ENCODE data around the gene IP6K3. TPM values are rescaled to one million over a fixed set of nuclear protein-coding genes. Genes with fewer than 3 reads are reported as not detected.

Gene IP6K3
- total and polyA plus RNA-seq, 2 experiments from 2014 or later, result 0.14 to 0.16 TPM

DNA sequence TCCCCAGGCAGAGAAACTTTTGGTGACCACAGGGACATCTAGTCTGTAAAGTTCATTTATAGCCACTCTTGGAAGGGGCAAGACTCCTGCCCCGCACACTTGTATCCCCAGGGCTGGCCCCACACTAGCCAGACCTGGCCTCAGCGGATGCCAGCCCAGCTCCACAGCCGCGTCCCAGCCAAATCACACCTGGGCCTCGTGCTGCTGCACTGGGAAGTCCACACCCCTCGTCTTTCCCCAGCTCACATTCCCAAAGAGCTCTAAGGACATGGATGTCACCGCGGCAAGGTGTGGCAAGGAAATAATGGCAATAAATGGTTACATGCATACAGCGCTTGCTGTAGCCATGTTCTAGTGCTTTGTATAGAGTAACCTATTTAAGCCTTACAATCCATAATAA, 8.6 kb downstream of the IP6K3 start (continued):
- TF ChIP-seq, protein P1, sequence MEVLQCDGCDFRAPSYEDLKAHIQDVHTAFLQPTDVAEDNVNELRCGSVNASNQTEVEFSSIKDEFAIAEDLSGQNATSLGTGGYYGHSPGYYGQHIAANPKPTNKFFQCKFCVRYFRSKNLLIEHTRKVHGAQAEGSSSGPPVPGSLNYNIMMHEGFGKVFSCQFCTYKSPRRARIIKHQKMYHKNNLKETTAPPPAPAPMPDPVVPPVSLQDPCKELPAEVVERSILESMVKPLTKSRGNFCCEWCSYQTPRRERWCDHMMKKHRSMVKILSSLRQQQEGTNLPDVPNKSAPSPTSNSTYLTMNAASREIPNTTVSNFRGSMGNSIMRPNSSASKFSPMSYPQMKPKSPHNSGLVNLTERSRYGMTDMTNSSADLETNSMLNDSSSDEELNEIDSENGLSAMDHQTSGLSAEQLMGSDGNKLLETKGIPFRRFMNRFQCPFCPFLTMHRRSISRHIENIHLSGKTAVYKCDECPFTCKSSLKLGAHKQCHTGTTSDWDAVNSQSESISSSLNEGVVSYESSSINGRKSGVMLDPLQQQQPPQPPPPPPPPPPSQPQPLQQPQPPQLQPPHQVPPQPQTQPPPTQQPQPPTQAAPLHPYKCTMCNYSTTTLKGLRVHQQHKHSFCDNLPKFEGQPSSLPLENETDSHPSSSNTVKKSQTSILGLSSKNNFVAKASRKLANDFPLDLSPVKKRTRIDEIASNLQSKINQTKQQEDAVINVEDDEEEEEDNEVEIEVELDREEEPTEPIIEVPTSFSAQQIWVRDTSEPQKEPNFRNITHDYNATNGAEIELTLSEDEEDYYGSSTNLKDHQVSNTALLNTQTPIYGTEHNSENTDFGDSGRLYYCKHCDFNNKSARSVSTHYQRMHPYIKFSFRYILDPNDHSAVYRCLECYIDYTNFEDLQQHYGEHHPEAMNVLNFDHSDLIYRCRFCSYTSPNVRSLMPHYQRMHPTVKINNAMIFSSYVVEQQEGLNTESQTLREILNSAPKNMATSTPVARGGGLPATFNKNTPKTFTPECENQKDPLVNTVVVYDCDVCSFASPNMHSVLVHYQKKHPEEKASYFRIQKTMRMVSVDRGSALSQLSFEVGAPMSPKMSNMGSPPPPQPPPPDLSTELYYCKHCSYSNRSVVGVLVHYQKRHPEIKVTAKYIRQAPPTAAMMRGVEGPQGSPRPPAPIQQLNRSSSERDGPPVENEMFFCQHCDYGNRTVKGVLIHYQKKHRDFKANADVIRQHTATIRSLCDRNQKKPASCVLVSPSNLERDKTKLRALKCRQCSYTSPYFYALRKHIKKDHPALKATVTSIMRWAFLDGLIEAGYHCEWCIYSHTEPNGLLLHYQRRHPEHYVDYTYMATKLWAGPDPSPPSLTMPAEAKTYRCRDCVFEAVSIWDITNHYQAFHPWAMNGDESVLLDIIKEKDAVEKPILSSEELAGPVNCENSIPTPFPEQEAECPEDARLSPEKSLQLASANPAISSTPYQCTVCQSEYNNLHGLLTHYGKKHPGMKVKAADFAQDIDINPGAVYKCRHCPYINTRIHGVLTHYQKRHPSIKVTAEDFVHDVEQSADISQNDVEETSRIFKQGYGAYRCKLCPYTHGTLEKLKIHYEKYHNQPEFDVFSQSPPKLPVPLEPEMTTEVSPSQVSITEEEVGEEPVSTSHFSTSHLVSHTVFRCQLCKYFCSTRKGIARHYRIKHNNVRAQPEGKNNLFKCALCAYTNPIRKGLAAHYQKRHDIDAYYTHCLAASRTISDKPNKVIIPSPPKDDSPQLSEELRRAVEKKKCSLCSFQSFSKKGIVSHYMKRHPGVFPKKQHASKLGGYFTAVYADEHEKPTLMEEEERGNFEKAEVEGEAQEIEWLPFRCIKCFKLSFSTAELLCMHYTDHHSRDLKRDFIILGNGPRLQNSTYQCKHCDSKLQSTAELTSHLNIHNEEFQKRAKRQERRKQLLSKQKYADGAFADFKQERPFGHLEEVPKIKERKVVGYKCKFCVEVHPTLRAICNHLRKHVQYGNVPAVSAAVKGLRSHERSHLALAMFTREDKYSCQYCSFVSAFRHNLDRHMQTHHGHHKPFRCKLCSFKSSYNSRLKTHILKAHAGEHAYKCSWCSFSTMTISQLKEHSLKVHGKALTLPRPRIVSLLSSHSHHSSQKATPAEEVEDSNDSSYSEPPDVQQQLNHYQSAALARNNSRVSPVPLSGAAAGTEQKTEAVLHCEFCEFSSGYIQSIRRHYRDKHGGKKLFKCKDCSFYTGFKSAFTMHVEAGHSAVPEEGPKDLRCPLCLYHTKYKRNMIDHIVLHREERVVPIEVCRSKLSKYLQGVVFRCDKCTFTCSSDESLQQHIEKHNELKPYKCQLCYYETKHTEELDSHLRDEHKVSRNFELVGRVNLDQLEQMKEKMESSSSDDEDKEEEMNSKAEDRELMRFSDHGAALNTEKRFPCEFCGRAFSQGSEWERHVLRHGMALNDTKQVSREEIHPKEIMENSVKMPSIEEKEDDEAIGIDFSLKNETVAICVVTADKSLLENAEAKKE (CRISPR knock-in tag; IDR thresholded peaks at IDR 0.05), result no peak
- TF ChIP-seq NANOG (IDR thresholded peaks at IDR 0.05; ENCODE audit: borderline replicate concordance) (no peak), STAT1 (IDR thresholded peaks at IDR 0.05; ENCODE audit: unreplicated experiment) (no peak), JUNB (IDR thresholded peaks at IDR 0.05; ENCODE audit: unreplicated experiment) (no peak)

DNA sequence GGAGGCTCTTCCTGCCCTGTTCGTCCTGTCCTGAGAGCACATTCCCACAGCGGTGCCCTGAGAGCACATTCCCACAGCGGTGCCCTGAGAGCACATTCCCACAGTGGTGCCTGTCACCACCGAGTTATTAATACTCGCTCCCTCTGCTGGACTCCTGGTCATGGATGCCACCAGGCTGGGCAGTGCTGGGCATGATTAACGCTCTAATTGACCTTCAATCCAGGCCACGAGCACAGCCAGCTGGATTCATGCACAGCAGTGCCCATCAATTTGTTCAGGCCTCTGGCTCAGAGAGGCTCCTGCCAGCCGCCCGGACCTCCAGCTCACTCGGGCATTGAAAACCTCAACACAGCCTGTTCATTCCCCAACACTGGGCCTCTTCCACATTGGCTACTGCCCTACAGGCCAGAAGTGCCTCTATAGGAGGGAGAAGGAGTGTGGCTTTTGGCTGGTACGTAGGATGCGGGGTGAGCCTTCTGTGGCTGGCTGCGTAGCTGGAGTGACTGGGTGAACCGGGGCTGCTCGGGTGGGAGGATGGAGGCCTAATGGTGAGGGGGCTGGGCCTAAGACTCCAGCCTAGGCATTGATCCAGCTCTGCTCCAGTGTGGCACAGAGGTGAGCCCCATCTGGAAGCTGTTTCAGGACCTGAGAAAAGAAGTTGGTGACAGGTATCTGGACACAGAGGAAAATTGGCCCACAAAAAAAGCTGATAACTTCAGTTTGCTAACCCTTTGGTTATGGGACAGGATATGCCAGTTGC, 9.3 kb downstream of the IP6K3 start:
- Mint-ChIP-seq H3K4me1 (no peaks in the 10 kb centered on the region), H3K4me3 (no peak overlapping the region), H3K36me3 (ENCODE audit: low read depth) (no peaks in the 10 kb centered on the region), H3K27me3 (ENCODE audit: insufficient read depth, low read depth, poor library complexity) (peaks cover 4% of the 10 kb centered on the region), H3K27ac (no peak overlapping the region; the same call in 1 of the 2 replicates), H3K9me3 (no peaks in the 10 kb centered on the region)
- no peak overlapping the region for H3K4me2 ChIP-seq
- H3K36me3 ChIP-seq (ENCODE audit: insufficient read depth), result no peaks in the 10 kb centered on the region; the same call in 1 of the 2 replicates
- H3K27me3 ChIP-seq (ENCODE audit: insufficient read depth), result no peaks in the 10 kb centered on the region
- no peak overlapping the region for H3K27ac ChIP-seq (ENCODE audit: low read depth)
- no peak overlapping the region for H2AFZ ChIP-seq
- H3K79me2 ChIP-seq (replicated peaks; ENCODE audit: insufficient read depth), result no peaks in the 10 kb centered on the region
- ATAC-seq (no peak), DNase-seq (ENCODE audit: low spot score) (no peak)
- H3K4me1 ChIP-seq (ENCODE audit: insufficient read depth), result no peaks in the 10 kb centered on the region
- H3K9me2 ChIP-seq (ENCODE audit: insufficient read depth), result no peaks in the 10 kb centered on the region
- H3F3A ChIP-seq (replicated peaks; ENCODE audit: low read depth), result no peaks in the 10 kb centered on the region
- H4K20me1 ChIP-seq (replicated peaks; ENCODE audit: insufficient read depth), result no peaks in the 10 kb centered on the region
- no peak overlapping the region for H3K4me3 ChIP-seq
- TF ChIP-seq EZH2 (IDR thresholded peaks at IDR 0.05; ENCODE audit: low read depth, unreplicated experiment) (no peak), NANOG (IDR thresholded peaks at IDR 0.05; ENCODE audit: borderline replicate concordance) (no peak), STAT1 (IDR thresholded peaks at IDR 0.05; ENCODE audit: unreplicated experiment) (no peak), ZNF114 (CRISPR knock-in tag; IDR thresholded peaks at IDR 0.05) (no peak), JUNB (IDR thresholded peaks at IDR 0.05; ENCODE audit: unreplicated experiment) (no peak), EZH2phosphoT487 (IDR thresholded peaks at IDR 0.05; ENCODE audit: unreplicated experiment) (no peak), POLR2AphosphoS5 (IDR thresholded peaks at IDR 0.05; ENCODE audit: low read depth) (no peak), ZNF331 (CRISPR knock-in tag; IDR thresholded peaks at IDR 0.05; ENCODE audit: low read depth) (no peak)
- TF ChIP-seq, protein P2, sequence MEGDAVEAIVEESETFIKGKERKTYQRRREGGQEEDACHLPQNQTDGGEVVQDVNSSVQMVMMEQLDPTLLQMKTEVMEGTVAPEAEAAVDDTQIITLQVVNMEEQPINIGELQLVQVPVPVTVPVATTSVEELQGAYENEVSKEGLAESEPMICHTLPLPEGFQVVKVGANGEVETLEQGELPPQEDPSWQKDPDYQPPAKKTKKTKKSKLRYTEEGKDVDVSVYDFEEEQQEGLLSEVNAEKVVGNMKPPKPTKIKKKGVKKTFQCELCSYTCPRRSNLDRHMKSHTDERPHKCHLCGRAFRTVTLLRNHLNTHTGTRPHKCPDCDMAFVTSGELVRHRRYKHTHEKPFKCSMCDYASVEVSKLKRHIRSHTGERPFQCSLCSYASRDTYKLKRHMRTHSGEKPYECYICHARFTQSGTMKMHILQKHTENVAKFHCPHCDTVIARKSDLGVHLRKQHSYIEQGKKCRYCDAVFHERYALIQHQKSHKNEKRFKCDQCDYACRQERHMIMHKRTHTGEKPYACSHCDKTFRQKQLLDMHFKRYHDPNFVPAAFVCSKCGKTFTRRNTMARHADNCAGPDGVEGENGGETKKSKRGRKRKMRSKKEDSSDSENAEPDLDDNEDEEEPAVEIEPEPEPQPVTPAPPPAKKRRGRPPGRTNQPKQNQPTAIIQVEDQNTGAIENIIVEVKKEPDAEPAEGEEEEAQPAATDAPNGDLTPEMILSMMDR (conservative IDR thresholded peaks at IDR 0.05; ENCODE audit: low read depth in 2 of 2), result no peak
- TF ChIP-seq, protein P3, sequence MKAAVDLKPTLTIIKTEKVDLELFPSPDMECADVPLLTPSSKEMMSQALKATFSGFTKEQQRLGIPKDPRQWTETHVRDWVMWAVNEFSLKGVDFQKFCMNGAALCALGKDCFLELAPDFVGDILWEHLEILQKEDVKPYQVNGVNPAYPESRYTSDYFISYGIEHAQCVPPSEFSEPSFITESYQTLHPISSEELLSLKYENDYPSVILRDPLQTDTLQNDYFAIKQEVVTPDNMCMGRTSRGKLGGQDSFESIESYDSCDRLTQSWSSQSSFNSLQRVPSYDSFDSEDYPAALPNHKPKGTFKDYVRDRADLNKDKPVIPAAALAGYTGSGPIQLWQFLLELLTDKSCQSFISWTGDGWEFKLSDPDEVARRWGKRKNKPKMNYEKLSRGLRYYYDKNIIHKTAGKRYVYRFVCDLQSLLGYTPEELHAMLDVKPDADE (IDR thresholded peaks at IDR 0.05), result no peak
- TF ChIP-seq, protein P4, sequence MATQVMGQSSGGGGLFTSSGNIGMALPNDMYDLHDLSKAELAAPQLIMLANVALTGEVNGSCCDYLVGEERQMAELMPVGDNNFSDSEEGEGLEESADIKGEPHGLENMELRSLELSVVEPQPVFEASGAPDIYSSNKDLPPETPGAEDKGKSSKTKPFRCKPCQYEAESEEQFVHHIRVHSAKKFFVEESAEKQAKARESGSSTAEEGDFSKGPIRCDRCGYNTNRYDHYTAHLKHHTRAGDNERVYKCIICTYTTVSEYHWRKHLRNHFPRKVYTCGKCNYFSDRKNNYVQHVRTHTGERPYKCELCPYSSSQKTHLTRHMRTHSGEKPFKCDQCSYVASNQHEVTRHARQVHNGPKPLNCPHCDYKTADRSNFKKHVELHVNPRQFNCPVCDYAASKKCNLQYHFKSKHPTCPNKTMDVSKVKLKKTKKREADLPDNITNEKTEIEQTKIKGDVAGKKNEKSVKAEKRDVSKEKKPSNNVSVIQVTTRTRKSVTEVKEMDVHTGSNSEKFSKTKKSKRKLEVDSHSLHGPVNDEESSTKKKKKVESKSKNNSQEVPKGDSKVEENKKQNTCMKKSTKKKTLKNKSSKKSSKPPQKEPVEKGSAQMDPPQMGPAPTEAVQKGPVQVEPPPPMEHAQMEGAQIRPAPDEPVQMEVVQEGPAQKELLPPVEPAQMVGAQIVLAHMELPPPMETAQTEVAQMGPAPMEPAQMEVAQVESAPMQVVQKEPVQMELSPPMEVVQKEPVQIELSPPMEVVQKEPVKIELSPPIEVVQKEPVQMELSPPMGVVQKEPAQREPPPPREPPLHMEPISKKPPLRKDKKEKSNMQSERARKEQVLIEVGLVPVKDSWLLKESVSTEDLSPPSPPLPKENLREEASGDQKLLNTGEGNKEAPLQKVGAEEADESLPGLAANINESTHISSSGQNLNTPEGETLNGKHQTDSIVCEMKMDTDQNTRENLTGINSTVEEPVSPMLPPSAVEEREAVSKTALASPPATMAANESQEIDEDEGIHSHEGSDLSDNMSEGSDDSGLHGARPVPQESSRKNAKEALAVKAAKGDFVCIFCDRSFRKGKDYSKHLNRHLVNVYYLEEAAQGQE (IDR thresholded peaks at IDR 0.05; ENCODE audit: unreplicated experiment), result no peak

Data from GM23338 (cell line).